Mesenchymal stem cell (in vitro differentiated cells and primary cell): Measurements from ENCODE around the gene MZT1.

Source experiments
- DNase-seq: peaks from one replicate; pipeline ENCODE4 v3.0.0-alpha.2; 2013
- H2AFZ ChIP-seq: one replicate; pipeline ENCODE4 v1.6.1; 2013; ENCODE audit warnings: low read depth, mild to moderate bottlenecking, control low read depth, inconsistent platforms, low read length, moderate library complexity
- H2AK5ac ChIP-seq: 2 replicates; pipeline ENCODE4 v1.6.1; 2013; ENCODE audit warnings: low read length, moderate library complexity, mild to moderate bottlenecking, inconsistent platforms; ENCODE audit not compliant: severe bottlenecking
- H2BK120ac ChIP-seq: one replicate; pipeline ENCODE4 v1.6.1; 2013; ENCODE audit warnings: low read depth, mild to moderate bottlenecking, inconsistent platforms, low read length, moderate library complexity
- H2BK12ac ChIP-seq, 2 experiments: one replicate each; pipeline ENCODE4 v1.6.1; 2013; ENCODE audit warnings: inconsistent platforms in 2 of 2, low read length in 2 of 2, mild to moderate bottlenecking in 2 of 2, moderate library complexity in 2 of 2, control low read depth in 1 of 2
- H2BK15ac ChIP-seq: one replicate; pipeline ENCODE4 v1.6.1; 2013; ENCODE audit warnings: mild to moderate bottlenecking, low read depth, inconsistent platforms; ENCODE audit not compliant: poor library complexity, severe bottlenecking
- H2BK5ac ChIP-seq: 2 replicates; pipeline ENCODE4 v1.6.1; 2013; ENCODE audit warnings: low read depth, mild to moderate bottlenecking, low read length, control low read depth, inconsistent platforms; ENCODE audit not compliant: poor library complexity, severe bottlenecking
- H3K14ac ChIP-seq, 2 experiments: one replicate each; pipeline ENCODE4 v1.6.1; 2013; ENCODE audit warnings: inconsistent platforms in 2 of 2, low read length in 2 of 2, control low read depth in 1 of 2, mild to moderate bottlenecking in 1 of 2, moderate library complexity in 1 of 2
- H3K18ac ChIP-seq, 2 experiments: one replicate each; pipeline ENCODE4 v1.6.1; 2013; ENCODE audit warnings: inconsistent platforms in 2 of 2, low read length in 2 of 2, control low read depth in 1 of 2, low read depth in 1 of 2, mild to moderate bottlenecking in 1 of 2
- H3K23ac ChIP-seq, 2 experiments: one replicate each; pipeline ENCODE4 v1.6.1; 2013; ENCODE audit warnings: inconsistent platforms in 2 of 2, low read length in 2 of 2, mild to moderate bottlenecking in 2 of 2, moderate library complexity in 2 of 2, control low read depth in 1 of 2
- H3K27ac ChIP-seq: 2 replicates; pipeline ENCODE4 v1.5.1; 2013; ENCODE audit warnings: mild to moderate bottlenecking, moderate library complexity, low read length, control low read depth, inconsistent platforms; ENCODE audit not compliant: poor library complexity, severe bottlenecking
- H3K27me3 ChIP-seq, 2 experiments: 2 replicates each; pipeline versions ENCODE4 v1.6.1 to v1.7.0; 2013; ENCODE audit warnings: low read length in 2 of 2, mild to moderate bottlenecking in 2 of 2, moderate library complexity in 2 of 2, control low read depth in 1 of 2, inconsistent platforms in 1 of 2; ENCODE audit not compliant: control insufficient read depth in 1 of 2, insufficient read depth in 1 of 2
- H3K36me3 ChIP-seq, 2 experiments: 2 replicates each; pipeline versions ENCODE4 v1.6.1 to v1.7.0; 2013; ENCODE audit warnings: low read length in 2 of 2, control low read depth in 1 of 2, inconsistent platforms in 1 of 2, low read depth in 1 of 2, mild to moderate bottlenecking in 1 of 2; ENCODE audit not compliant: insufficient read depth in 2 of 2, control insufficient read depth in 1 of 2
- H3K4ac ChIP-seq, 2 experiments: one replicate each; pipeline ENCODE4 v1.6.1; 2013; ENCODE audit warnings: inconsistent platforms in 2 of 2, low read length in 2 of 2, mild to moderate bottlenecking in 2 of 2, moderate library complexity in 2 of 2, control low read depth in 1 of 2, low read depth in 1 of 2
- H3K4me1 ChIP-seq: 2 replicates; pipeline ENCODE4 v1.6.1; 2013; ENCODE audit warnings: low read depth, low read length, control low read depth; ENCODE audit not compliant: control insufficient read depth, insufficient read depth
- H3K4me2 ChIP-seq: 2 replicates; pipeline ENCODE4 v1.6.1; 2013; ENCODE audit warnings: low read length, mild to moderate bottlenecking, inconsistent platforms; ENCODE audit not compliant: poor library complexity, severe bottlenecking
- H3K4me3 ChIP-seq, 2 experiments: 2 replicates each; pipeline versions ENCODE4 v1.5.1 to v1.7.0; 2013; ENCODE audit warnings: low read length in 2 of 2, mild to moderate bottlenecking in 2 of 2, control low read depth in 1 of 2, low read depth in 1 of 2; ENCODE audit not compliant: insufficient read depth in 1 of 2
- H3K79me1 ChIP-seq: replicated peaks from 2 replicates; pipeline ENCODE4 v1.6.1; 2013; ENCODE audit warnings: mild to moderate bottlenecking, control low read depth, low read length, inconsistent platforms; ENCODE audit not compliant: poor library complexity, severe bottlenecking
- H3K9ac ChIP-seq: 2 replicates; pipeline ENCODE4 v1.7.0; 2013; ENCODE audit warnings: mild to moderate bottlenecking, low read length, moderate library complexity
- H3K9me3 ChIP-seq: 2 replicates; pipeline ENCODE4 v1.7.0; 2013; ENCODE audit warnings: mild to moderate bottlenecking, low read length; ENCODE audit not compliant: control insufficient read depth
- H4K8ac ChIP-seq: one replicate; pipeline ENCODE4 v1.6.1; 2013; ENCODE audit warnings: inconsistent platforms, mild to moderate bottlenecking, low read length, moderate library complexity
- H4K91ac ChIP-seq: one replicate; pipeline ENCODE4 v1.6.1; 2013; ENCODE audit warnings: mild to moderate bottlenecking, low read length, inconsistent platforms
- WGBS: methylation state at CpG from one replicate; pipeline ENCODE4 v1.1.7; 2013; ENCODE audit warnings: mixed read lengths; 5-methylcytosine and 5-hydroxymethylcytosine counted together

The MZT1 gene

GRCh38 chr13:72689181-72689696, 38.2 kb downstream of the MZT1 start:
- H3K27me3 ChIP-seq = peaks cover 0 to 3% of the 10 kb centered on the region in 2 experiments
- no peak overlapping the region for H2AK5ac ChIP-seq
- no peaks in the 10 kb centered on the region for H3K4me1 ChIP-seq
- H3K23ac ChIP-seq = no peak overlapping the region
- H3K9ac ChIP-seq = no peak overlapping the region
- H4K91ac ChIP-seq = no peak overlapping the region
- H3K14ac ChIP-seq = no peak overlapping the region
- H2BK120ac ChIP-seq = no peak overlapping the region
- no peak overlapping the region for H3K4me2 ChIP-seq
- DNase-seq = no peak
- no peak overlapping the region for H3K4ac ChIP-seq
- H2BK5ac ChIP-seq = no peak overlapping the region
- H3K4me3 ChIP-seq = no peak overlapping the region
- H3K9me3 ChIP-seq = no peaks in the 10 kb centered on the region
- no peak overlapping the region for H2BK15ac ChIP-seq
- no peak overlapping the region for H2AFZ ChIP-seq
- H3K18ac ChIP-seq = no peak overlapping the region
- no peaks in the 10 kb centered on the region for H3K79me1 ChIP-seq
- H3K27ac ChIP-seq = no peak overlapping the region
- H2BK12ac ChIP-seq = no peak overlapping the region
- H3K36me3 ChIP-seq = no peaks in the 10 kb centered on the region
- no peak overlapping the region for H4K8ac ChIP-seq

- no peak overlapping the region for H2BK5ac ChIP-seq
- no peak overlapping the region for H3K23ac ChIP-seq
- no peak overlapping the region for H4K91ac ChIP-seq
- no peaks in the 10 kb centered on the region for H3K4me1 ChIP-seq
- 75% methylated on average over 2 of the region's 3 CpGs for WGBS
- H3K27ac ChIP-seq = no peak overlapping the region
- H2BK12ac ChIP-seq = no peak overlapping the region
- no peak overlapping the region for H4K8ac ChIP-seq
- no peak overlapping the region for H3K4me2 ChIP-seq
- H2AK5ac ChIP-seq = no peak overlapping the region
- H3K14ac ChIP-seq = no peak overlapping the region
- no peak overlapping the region for H3K4ac ChIP-seq
- H2BK120ac ChIP-seq = no peak overlapping the region
- peak; percentile 12 for DNase-seq
- H2AFZ ChIP-seq = no peak overlapping the region
- H3K9ac ChIP-seq = no peak overlapping the region
- no peak overlapping the region for H3K18ac ChIP-seq
- H3K36me3 ChIP-seq = no peaks in the 10 kb centered on the region
- H3K4me3 ChIP-seq = no peak overlapping the region
- no peaks in the 10 kb centered on the region for H3K79me1 ChIP-seq
- no peak overlapping the region for H2BK15ac ChIP-seq
- no peaks in the 10 kb centered on the region for H3K9me3 ChIP-seq
- peaks cover 0 to 3% of the 10 kb centered on the region in 2 experiments for H3K27me3 ChIP-seq
These were observed 40.7 kb downstream of the MZT1 start for GRCh38 chr13:72686766-72687165.

- no peak overlapping the region for H3K4me2 ChIP-seq
- no peak overlapping the region for H4K8ac ChIP-seq
- H3K23ac ChIP-seq = no peak overlapping the region
- no peak overlapping the region for H2AFZ ChIP-seq
- H3K4ac ChIP-seq = no peak overlapping the region
- no peak overlapping the region for H3K18ac ChIP-seq
- H4K91ac ChIP-seq = no peak overlapping the region
- H3K27ac ChIP-seq = no peak overlapping the region
- WGBS = 100% methylated on average over 1 of the region's 1 CpG
- no peaks in the 10 kb centered on the region for H3K79me1 ChIP-seq
- DNase-seq = no peak
- no peak overlapping the region for H3K9ac ChIP-seq
- no peak overlapping the region for H2BK15ac ChIP-seq
- no peak overlapping the region for H2AK5ac ChIP-seq
- no peak overlapping the region for H3K4me3 ChIP-seq
- no peak overlapping the region for H3K14ac ChIP-seq
- H2BK120ac ChIP-seq = no peak overlapping the region
- no peaks in the 10 kb centered on the region for H3K36me3 ChIP-seq
- no peaks in the 10 kb centered on the region for H3K9me3 ChIP-seq
- H3K4me1 ChIP-seq = no peaks in the 10 kb centered on the region
- no peak overlapping the region for H2BK12ac ChIP-seq
- no peaks in the 10 kb centered on the region for H3K27me3 ChIP-seq
- H2BK5ac ChIP-seq = no peak overlapping the region
These were observed 47.1 kb downstream of the MZT1 start for GRCh38 chr13:72680353-72680752.

DNA sequence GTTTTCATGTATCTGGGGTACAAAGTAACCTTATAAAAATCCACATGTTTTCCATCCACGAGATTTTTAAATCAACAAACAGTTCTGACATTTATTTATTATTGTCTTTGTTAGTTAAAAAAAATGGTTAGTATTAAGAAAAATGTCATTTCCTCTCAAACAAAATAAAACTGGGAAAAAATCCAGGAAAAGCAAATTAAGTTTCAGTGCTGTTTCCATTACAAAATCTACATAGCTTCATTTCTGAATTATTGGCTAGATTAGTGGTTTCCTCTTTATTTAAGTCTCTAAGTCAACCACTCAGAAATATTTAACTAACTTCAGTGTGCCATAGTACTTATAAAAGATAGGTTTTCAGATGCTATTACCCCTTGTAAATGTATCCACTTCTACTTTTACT, 49.1 kb downstream of the MZT1 start:
- Histone ChIP-seq H3K4me3 (no peak overlapping the region), H3K4me1 (no peaks in the 10 kb centered on the region), H2BK15ac (no peak overlapping the region), H4K91ac (no peak overlapping the region), H3K18ac (no peak overlapping the region), H3K23ac (no peak overlapping the region), H3K9ac (no peak overlapping the region), H3K27me3 (no peaks in the 10 kb centered on the region), H3K4me2 (no peak overlapping the region), H2AK5ac (no peak overlapping the region), H2BK120ac (no peak overlapping the region), H2BK12ac (no peak overlapping the region), H3K4ac (no peak overlapping the region), H3K9me3 (no peaks in the 10 kb centered on the region), H3K27ac (no peak overlapping the region), H4K8ac (no peak overlapping the region), H3K36me3 (no peaks in the 10 kb centered on the region), H3K79me1 (no peaks in the 10 kb centered on the region), H2BK5ac (no peak overlapping the region), H2AFZ (no peak overlapping the region), H3K14ac (no peak overlapping the region)
- DNase-seq = no peak
- WGBS = no CpG with 5 or more reads among the region's 1 CpG
